Measurements from ENCODE around the gene APOE. TPM values are rescaled to one million over a fixed set of nuclear protein-coding genes. Genes with fewer than 3 reads are reported as not detected.
A peak's percentile ranks its signal among the peaks of the same experiment; 100 is the strongest.

Gene APOE
- total and polyA plus RNA-seq, 2 of the 8 experiments (the other 6 are each of a cell fraction or from before 2014, with no cell fraction given) = 629 to 1,258 TPM

GRCh38 chr19:44925114-44925891 is 19.7 kb downstream of the APOE start:
- Histone ChIP-seq H3K79me2 (ENCODE audit: control insufficient read depth in 1 of 2, insufficient read depth in 2 of 2, low read length in 2 of 2) (no peaks in the 10 kb centered on the region), H3K27ac (ENCODE audit: low read depth, low read length) (no peak overlapping the region), H2BK5ac (ENCODE audit: low read depth, low read length) (no peak overlapping the region), H3K4me2 (ENCODE audit: insufficient read depth in 1 of 2, low read depth in 2 of 2, low read length in 2 of 2) (no peak overlapping the region), H4K20me1 (replicated peaks in 1 of 2; ENCODE audit: control insufficient read depth in 1 of 2, insufficient read depth in 2 of 2, low read length in 2 of 2) (no peaks in the 10 kb centered on the region), H2BK15ac (ENCODE audit: low read length) (no peak overlapping the region), H3K23me2 (ENCODE audit: low read depth, low read length) (no peaks in the 10 kb centered on the region), H3K14ac (ENCODE audit: insufficient read length) (no peak overlapping the region), H3K56ac (replicated peaks; ENCODE audit: insufficient read length, low read depth, low read length) (no peak overlapping the region), H3K36me3 (ENCODE audit: control insufficient read depth in 2 of 4, insufficient read depth in 4 of 4, low read length in 3 of 4) (no peaks in the 10 kb centered on the region), H3K4me3 (ENCODE audit: extremely low read depth in 1 of 4, insufficient read depth in 2 of 4, low read depth in 3 of 4, low read length in 4 of 4) (no peak overlapping the region), H4K5ac (ENCODE audit: insufficient read length, low read depth, low read length) (no peak overlapping the region), H4K8ac (ENCODE audit: extremely low read depth, insufficient read depth, low read length) (no peak overlapping the region), H2AK5ac (ENCODE audit: low read depth, low read length) (no peak overlapping the region), H3K18ac (ENCODE audit: extremely low read depth, low read length) (no peak overlapping the region), H4K91ac (replicated peaks; ENCODE audit: insufficient read length, low read length) (no peak overlapping the region), H3K79me1 (ENCODE audit: low read depth, low read length) (no peaks in the 10 kb centered on the region), H3K9ac (replicated peaks in 1 of 4; ENCODE audit: extremely low read depth in 1 of 4, low read depth in 3 of 4, low read length in 3 of 4) (no peak overlapping the region), H3K9me3 (ENCODE audit: insufficient read depth in 2 of 2, low read depth in 1 of 2, low read length in 1 of 2) (peaks cover 0 to 4% of the 10 kb centered on the region in 2 experiments; a peak in 1 of 4 replicates), H2BK20ac (ENCODE audit: low read length) (0 out of 2 replicates have a peak overlapping the region, but pooled peaks have one; percentile 5), H3K4ac (replicated peaks; ENCODE audit: insufficient read length, low read depth, low read length) (no peak overlapping the region), H3K4me1 (replicated peaks in 1 of 4; ENCODE audit: control insufficient read depth in 3 of 4, insufficient read depth in 4 of 4, low read length in 3 of 4) (peaks cover 0 to 5% (median 0%) of the 10 kb centered on the region in 4 experiments; a peak in 2 of 7 replicates), H2BK120ac (replicated peaks; ENCODE audit: low read depth, low read length) (no peak overlapping the region), H2BK12ac (ENCODE audit: low read depth, low read length) (no peak overlapping the region), H3K27me3 (replicated peaks in 1 of 4; ENCODE audit: control insufficient read depth in 3 of 4, extremely low read depth in 1 of 4, insufficient read depth in 3 of 4, low read length in 3 of 4) (peaks cover 0 to 1% (median 0%) of the 10 kb centered on the region in 4 experiments; a peak in 1 of 7 replicates), H2AFZ (ENCODE audit: low read length) (no peak overlapping the region), H3K23ac (ENCODE audit: insufficient read length) (no peak overlapping the region)
- POLR2A ChIA-PET (ENCODE audit: partially characterized antibody) = interaction anchor here (0.9 to 2.9 kb wide), 6 partner anchors 11 to 35 kb away, joined by 3 to 15 read pairs (median 6); partner anchors contain the start of genes APOC1 and APOE
- 82% methylated on average over 8 of the region's 8 CpGs; no CpG with 5 or more reads in 1 of the 2 experiments for WGBS, 2 experiments (ENCODE audit: extremely low coverage in 1 of 2, insufficient coverage in 1 of 2, insufficient read length in 1 of 2, insufficient replicate concordance in 2 of 2, low coverage in 1 of 2, low lambda C conversion rate in 2 of 2, missing lambda C conversion rate in 1 of 2)
- FAIRE-seq (no peak), DNase-seq (ENCODE audit: low read depth in 1 of 2, low spot score in 2 of 2) (no peak)
- TF ChIP-seq PHF8 (conservative IDR thresholded peaks at IDR 0.05; ENCODE audit: low read depth, low read length) (no peak), CEBPB (IDR thresholded peaks at IDR 0.05; ENCODE audit: low read depth, low read length) (peak; percentile 51; the same call in 1 of the 2 replicates)
- CTCF ChIA-PET (ENCODE audit: partially characterized antibody) = interaction anchor here (0.6 to 1.7 kb wide), 6 partner anchors 16 to 208 kb away, joined by 3 to 6 read pairs (median 4); no protein-coding TSS in a partner anchor

All from H1 (cell line).